ENCODE results near the gene TAB2. TPM values are rescaled to one million over a fixed set of nuclear protein-coding genes. Genes with fewer than 3 reads are reported as not detected.

The TAB2 gene
- total and polyA plus RNA-seq, 2 experiments from 2014 or later = 13.8 to 39.0 TPM

DNA sequence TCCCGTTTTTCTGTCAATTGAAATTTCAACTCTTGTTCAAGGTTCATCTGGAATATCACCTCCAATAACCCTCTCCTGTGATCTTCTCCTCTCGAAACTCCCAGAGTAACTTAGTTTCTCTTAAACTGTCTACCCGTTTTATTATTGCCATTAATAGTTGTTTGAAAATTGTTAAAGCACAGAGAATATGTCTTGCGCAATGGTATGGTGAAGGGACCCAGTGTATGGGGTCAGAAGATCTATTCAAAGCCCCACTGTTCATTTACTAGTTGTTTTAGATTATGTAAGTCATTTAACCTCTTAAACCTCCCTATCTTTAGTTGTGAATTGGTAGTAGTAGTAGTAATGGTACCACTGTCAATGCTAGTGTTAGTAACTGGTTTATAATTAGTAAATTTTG lies 6.2 kb upstream of the TAB2 start:
- Histone ChIP-seq H3K4me3 (no peak overlapping the region), H3K9me3 (ENCODE audit: low read depth) (no peaks in the 10 kb centered on the region), H3K4me1 (ENCODE audit: low read depth) (peaks cover 17% of the 10 kb centered on the region), H3K36me3 (no peaks in the 10 kb centered on the region), H3K27ac (no peak overlapping the region), H3K27me3 (no peaks in the 10 kb centered on the region)
- no peak for TF ChIP-seq CTCF (IDR thresholded peaks at IDR 0.05; ENCODE audit: low read depth, low read length)
- DNase-seq (ENCODE audit: low read depth in 1 of 2, low spot score in 1 of 2) = no peak

- no peak for DNase-seq (ENCODE audit: low read depth in 1 of 2, low spot score in 1 of 2)
- Histone ChIP-seq H3K4me3 (no peak overlapping the region), H3K36me3 (no peaks in the 10 kb centered on the region), H3K9me3 (ENCODE audit: low read depth) (no peaks in the 10 kb centered on the region), H3K27me3 (no peaks in the 10 kb centered on the region), H3K27ac (no peak overlapping the region), H3K4me1 (ENCODE audit: low read depth) (peaks cover 17% of the 10 kb centered on the region)
- no peak for TF ChIP-seq CTCF (IDR thresholded peaks at IDR 0.05; ENCODE audit: low read depth, low read length)
Observed at GRCh38 chr6:149311766-149312165, 5.7 kb upstream of the TAB2 start.

DNA sequence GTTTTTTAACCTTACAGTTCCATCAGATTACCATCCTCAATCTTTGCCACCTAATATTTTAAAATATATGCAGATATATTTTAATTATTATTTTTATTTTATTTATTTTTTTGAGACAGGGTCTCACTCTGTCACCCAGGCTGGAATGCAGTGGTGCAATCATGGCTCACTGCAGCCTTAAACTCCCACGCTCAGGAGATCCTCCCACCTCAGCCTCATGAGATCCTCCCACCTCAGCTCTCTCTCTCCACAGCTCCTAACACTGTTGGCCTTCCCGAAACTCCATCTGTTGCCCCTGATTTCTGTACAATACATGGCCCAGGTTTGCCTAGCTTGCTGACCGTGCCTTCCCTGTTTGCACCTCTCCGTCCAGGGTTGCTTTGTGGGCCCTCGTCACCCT lies 4.4 kb upstream of the TAB2 start:
- H3K9me3 ChIP-seq (ENCODE audit: low read depth) = no peaks in the 10 kb centered on the region
- no peak for TF ChIP-seq CTCF (IDR thresholded peaks at IDR 0.05; ENCODE audit: low read depth, low read length)
- no peak overlapping the region for H3K4me3 ChIP-seq
- H3K27ac ChIP-seq = no peak overlapping the region
- H3K4me1 ChIP-seq (ENCODE audit: low read depth) = peaks cover 17% of the 10 kb centered on the region
- DNase-seq (ENCODE audit: low read depth in 1 of 2, low spot score in 1 of 2) = no peak
- no peaks in the 10 kb centered on the region for H3K36me3 ChIP-seq
- no peaks in the 10 kb centered on the region for H3K27me3 ChIP-seq

GRCh38 chr6:149313861-149314260 lies 3.7 kb upstream of the TAB2 start:
- H3K4me3 ChIP-seq = no peak overlapping the region
- H3K4me1 ChIP-seq (ENCODE audit: low read depth) = peaks cover 17% of the 10 kb centered on the region
- no peak for DNase-seq (ENCODE audit: low read depth in 1 of 2, low spot score in 1 of 2)
- H3K27ac ChIP-seq = no peak overlapping the region
- H3K9me3 ChIP-seq (ENCODE audit: low read depth) = no peaks in the 10 kb centered on the region
- no peak for TF ChIP-seq CTCF (IDR thresholded peaks at IDR 0.05; ENCODE audit: low read depth, low read length)
- H3K27me3 ChIP-seq = no peaks in the 10 kb centered on the region
- H3K36me3 ChIP-seq = no peaks in the 10 kb centered on the region

DNA sequence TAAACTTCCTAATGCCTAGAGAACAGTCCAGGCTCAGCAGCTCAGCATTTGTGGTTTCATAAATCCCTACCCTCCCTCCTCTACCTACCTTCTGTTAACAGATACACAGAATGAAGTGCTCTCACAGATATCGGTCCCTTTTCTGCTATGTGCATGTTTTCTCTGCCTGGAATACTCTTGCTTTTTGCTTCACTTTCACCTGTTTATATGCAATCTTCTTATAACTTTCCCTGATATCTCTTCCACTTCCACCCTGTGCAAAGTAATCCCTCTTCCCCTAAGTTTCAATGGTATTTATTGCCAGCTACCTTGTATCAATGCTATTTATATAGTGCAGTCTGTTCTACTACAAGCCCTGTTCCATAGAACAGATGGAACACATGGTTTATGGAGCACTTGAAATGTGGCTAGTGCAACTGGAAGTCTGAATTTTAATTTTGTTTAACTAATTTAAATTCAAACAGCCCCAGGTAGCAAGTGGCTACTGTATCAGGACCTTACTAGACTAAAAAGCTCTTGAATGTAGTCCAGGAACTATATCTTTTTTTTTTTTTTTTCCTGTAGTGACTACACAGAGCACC lies 3.1 kb upstream of the TAB2 start:
- TF ChIP-seq CTCF (IDR thresholded peaks at IDR 0.05; ENCODE audit: low read depth, low read length) = no peak
- DNase-seq (ENCODE audit: low read depth in 1 of 2, low spot score in 1 of 2) = no peak
- Histone ChIP-seq H3K27me3 (no peaks in the 10 kb centered on the region), H3K36me3 (no peaks in the 10 kb centered on the region), H3K4me3 (no peak overlapping the region), H3K4me1 (ENCODE audit: low read depth) (peaks cover 21% of the 10 kb centered on the region), H3K27ac (no peak overlapping the region), H3K9me3 (ENCODE audit: low read depth) (no peaks in the 10 kb centered on the region)
